Stomach (tissue), 4 donors: ENCODE data around the gene SWAP70.

Source experiments
- EP300 ChIP-seq: sonication (generic); formaldehyde crosslinking; IDR thresholded peaks from one replicate; pipeline ENCODE4 v1.6.1; 2017; ENCODE audit warnings: antibody characterized with exemption
- POLR2A ChIP-seq, 4 donors: fragments of 450-650 bp; IDR thresholded peaks; one replicate each; pipeline ENCODE4 v1.6.1; 2016; ENCODE audit warnings: antibody characterized with exemption in 4 of 4, control low read depth in 2 of 4, mild to moderate bottlenecking in 1 of 4, moderate library complexity in 1 of 4
- TF ChIP-seq, protein P1 (sequence below), 7 experiments: fragments of 450-650 bp in 4 of 7; fragments of 200-600 bp in 3 of 7; sonication (generic) in 3 of 7; IDR thresholded peaks; one replicate each; pipeline ENCODE4 v1.5.1; 2016 to 2019; ENCODE audit warnings: antibody characterized with exemption in 7 of 7, control low read depth in 2 of 7, mild to moderate bottlenecking in 1 of 7

DNA sequence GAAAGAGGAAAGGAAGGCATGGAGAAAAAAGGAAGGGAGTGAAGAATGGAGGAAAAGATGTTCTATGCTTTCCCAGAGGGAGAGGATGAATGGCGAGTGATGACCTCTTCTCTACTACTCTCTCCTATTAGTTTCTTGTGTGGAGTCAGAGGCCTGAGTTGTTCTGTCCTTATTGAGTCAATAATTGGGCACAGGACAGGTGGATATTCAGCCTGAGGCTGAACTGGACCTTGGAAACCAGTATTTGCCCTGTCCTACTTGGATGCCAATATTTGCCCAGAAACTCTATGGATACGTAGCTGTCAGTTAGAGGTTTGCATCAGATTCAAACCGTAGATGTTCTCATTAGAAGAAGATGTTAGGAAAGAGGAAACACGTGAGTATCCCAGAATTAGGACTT lies 17.6 kb upstream of the SWAP70 start:
- TF ChIP-seq, protein P1, sequence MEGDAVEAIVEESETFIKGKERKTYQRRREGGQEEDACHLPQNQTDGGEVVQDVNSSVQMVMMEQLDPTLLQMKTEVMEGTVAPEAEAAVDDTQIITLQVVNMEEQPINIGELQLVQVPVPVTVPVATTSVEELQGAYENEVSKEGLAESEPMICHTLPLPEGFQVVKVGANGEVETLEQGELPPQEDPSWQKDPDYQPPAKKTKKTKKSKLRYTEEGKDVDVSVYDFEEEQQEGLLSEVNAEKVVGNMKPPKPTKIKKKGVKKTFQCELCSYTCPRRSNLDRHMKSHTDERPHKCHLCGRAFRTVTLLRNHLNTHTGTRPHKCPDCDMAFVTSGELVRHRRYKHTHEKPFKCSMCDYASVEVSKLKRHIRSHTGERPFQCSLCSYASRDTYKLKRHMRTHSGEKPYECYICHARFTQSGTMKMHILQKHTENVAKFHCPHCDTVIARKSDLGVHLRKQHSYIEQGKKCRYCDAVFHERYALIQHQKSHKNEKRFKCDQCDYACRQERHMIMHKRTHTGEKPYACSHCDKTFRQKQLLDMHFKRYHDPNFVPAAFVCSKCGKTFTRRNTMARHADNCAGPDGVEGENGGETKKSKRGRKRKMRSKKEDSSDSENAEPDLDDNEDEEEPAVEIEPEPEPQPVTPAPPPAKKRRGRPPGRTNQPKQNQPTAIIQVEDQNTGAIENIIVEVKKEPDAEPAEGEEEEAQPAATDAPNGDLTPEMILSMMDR (IDR thresholded peaks at IDR 0.05): no peak
- no peak for TF ChIP-seq EP300
- TF ChIP-seq POLR2A (IDR thresholded peaks at IDR 0.05): no peak
